ENCODE results near the gene SHC4.
A peak's percentile ranks its signal among the peaks of the same experiment; 100 is the strongest.

Gene SHC4

GRCh38 chr15:48832648-48833047 lies 131.1 kb downstream of the SHC4 start:
- no peak for DNase-seq

GRCh38 chr15:48828906-48829305 lies 134.8 kb downstream of the SHC4 start:
- no peak for DNase-seq

- DNase-seq: no peak
Measured at GRCh38 chr15:48828471-48828870, 135.2 kb downstream of the SHC4 start.

GRCh38 chr15:48825075-48825474 lies 138.6 kb downstream of the SHC4 start:
- no peak for DNase-seq

GRCh38 chr15:48823706-48824105 lies 140.0 kb downstream of the SHC4 start:
- no peak for DNase-seq

GRCh38 chr15:48823237-48823636 lies 140.5 kb downstream of the SHC4 start:
- DNase-seq: peak; percentile 43

GRCh38 chr15:48814286-48814685 lies 149.4 kb downstream of the SHC4 start:
- DNase-seq: no peak

- DNase-seq: no peak
Measured at GRCh38 chr15:48811325-48811958, 152.3 kb downstream of the SHC4 start.

- DNase-seq: peak; percentile 99
Measured at GRCh38 chr15:48810414-48811324, 153.1 kb downstream of the SHC4 start, which contains the start of gene CEP152. CEP152 (minus strand) TSS chr15:48811069; CDS start chr15:48805649, 5,420 bp downstream.

- no peak for DNase-seq
Measured at GRCh38 chr15:48806151-48806550, 157.6 kb downstream of the SHC4 start.

- DNase-seq: no peak
Measured at GRCh38 chr15:48805591-48805990, 158.1 kb downstream of the SHC4 start.

GRCh38 chr15:48803877-48804276 lies 159.8 kb downstream of the SHC4 start:
- no peak for DNase-seq

GRCh38 chr15:48802867-48803266 lies 160.9 kb downstream of the SHC4 start:
- DNase-seq: peak; percentile 89

- no peak for DNase-seq
Measured at GRCh38 chr15:48802257-48802656, 161.5 kb downstream of the SHC4 start.

- DNase-seq: peak; percentile 63
Measured at GRCh38 chr15:48800811-48801455, 162.8 kb downstream of the SHC4 start.

- no peak for DNase-seq
Measured at GRCh38 chr15:48800245-48800644, 163.5 kb downstream of the SHC4 start.

GRCh38 chr15:48798319-48798718 lies 165.4 kb downstream of the SHC4 start:
- no peak for DNase-seq

GRCh38 chr15:48796930-48797329 lies 166.8 kb downstream of the SHC4 start:
- DNase-seq: peak; percentile 85

GRCh38 chr15:48796521-48796920 lies 167.2 kb downstream of the SHC4 start:
- peak; percentile 29 for DNase-seq

- DNase-seq: no peak
Measured at GRCh38 chr15:48795901-48796300, 167.8 kb downstream of the SHC4 start.

GRCh38 chr15:48794697-48795134 lies 169.0 kb downstream of the SHC4 start:
- DNase-seq: peak; percentile 34

- no peak for DNase-seq
Measured at GRCh38 chr15:48792408-48792807, 171.3 kb downstream of the SHC4 start.

- DNase-seq: peak; percentile 11
Measured at GRCh38 chr15:48790466-48791115, 173.1 kb downstream of the SHC4 start.

Measured in HCEC 1CT (cell line).